ENCODE data around the gene DAPK1. TPM values are rescaled to one million over a fixed set of nuclear protein-coding genes. Genes with fewer than 3 reads are reported as not detected.

The DAPK1 gene
- 66.0 TPM for total RNA-seq

- peak; percentile 57 to 69 for DNase-seq (ENCODE audit: low spot score in 2 of 2)
- FAIRE-seq: no peak
Measured at GRCh38 chr9:87497604-87498045, at the start of gene DAPK1. Gene DAPK1, plus strand, starts transcription at chr9:87497867. Its CDS starts 1,211 bp downstream, at chr9:87499078.

GRCh38 chr9:87451149-87451548 lies 46.5 kb upstream of the DAPK1 start:
- FAIRE-seq (no peak), DNase-seq (ENCODE audit: low spot score in 2 of 2) (no peak)

- FAIRE-seq: no peak
- DNase-seq (ENCODE audit: low spot score in 2 of 2): no peak
Measured at GRCh38 chr9:87455407-87455806, 42.3 kb upstream of the DAPK1 start.

GRCh38 chr9:87461256-87461655 lies 36.4 kb upstream of the DAPK1 start:
- FAIRE-seq (no peak), DNase-seq (ENCODE audit: low spot score in 2 of 2) (no peak)

- FAIRE-seq: no peak
- DNase-seq (ENCODE audit: low spot score in 2 of 2): no peak
Measured at GRCh38 chr9:87464110-87464991, 33.3 kb upstream of the DAPK1 start.

GRCh38 chr9:87464992-87465378 lies 32.7 kb upstream of the DAPK1 start:
- DNase-seq (ENCODE audit: low spot score in 2 of 2) (no peak), FAIRE-seq (no peak)

GRCh38 chr9:87465816-87466215 lies 31.9 kb upstream of the DAPK1 start:
- no peak for FAIRE-seq
- DNase-seq (ENCODE audit: low spot score in 2 of 2): no peak

- no peak for DNase-seq (ENCODE audit: low spot score in 2 of 2)
- no peak for FAIRE-seq
Measured at GRCh38 chr9:87467187-87467586, 30.5 kb upstream of the DAPK1 start.

GRCh38 chr9:87469793-87470465 lies 27.7 kb upstream of the DAPK1 start:
- FAIRE-seq: no peak
- DNase-seq (ENCODE audit: low spot score in 2 of 2): no peak

- DNase-seq (ENCODE audit: low spot score in 2 of 2) (no peak), FAIRE-seq (no peak)
Measured at GRCh38 chr9:87471746-87472145, 25.9 kb upstream of the DAPK1 start.

GRCh38 chr9:87475463-87475862 lies 22.2 kb upstream of the DAPK1 start:
- FAIRE-seq: no peak

GRCh38 chr9:87478226-87478992 lies 19.3 kb upstream of the DAPK1 start:
- FAIRE-seq (no peak), DNase-seq (ENCODE audit: low spot score in 2 of 2) (no peak)

More at GRCh38 chr9:87475463-87475862, 22.2 kb upstream of the DAPK1 start:
- no peak for DNase-seq (ENCODE audit: low spot score in 2 of 2)

GRCh38 chr9:87479801-87480201 lies 17.9 kb upstream of the DAPK1 start:
- no peak for FAIRE-seq

GRCh38 chr9:87481890-87482855 lies 15.5 kb upstream of the DAPK1 start:
- FAIRE-seq: no peak
- DNase-seq (ENCODE audit: low spot score in 2 of 2): no peak

More at GRCh38 chr9:87479801-87480201, 17.9 kb upstream of the DAPK1 start:
- DNase-seq (ENCODE audit: low spot score in 2 of 2): no peak

GRCh38 chr9:87490225-87490624 lies 7.4 kb upstream of the DAPK1 start:
- DNase-seq (ENCODE audit: low spot score in 2 of 2) (no peak), FAIRE-seq (no peak)

GRCh38 chr9:87490907-87491306 lies 6.8 kb upstream of the DAPK1 start:
- FAIRE-seq (no peak), DNase-seq (ENCODE audit: low spot score in 2 of 2) (no peak)

- DNase-seq (ENCODE audit: low spot score in 2 of 2): no peak
- no peak for FAIRE-seq
Measured at GRCh38 chr9:87491523-87491922, 6.1 kb upstream of the DAPK1 start.

- DNase-seq (ENCODE audit: low spot score in 2 of 2) (no peak), FAIRE-seq (no peak)
Measured at GRCh38 chr9:87492642-87493041, 5.0 kb upstream of the DAPK1 start.

GRCh38 chr9:87494970-87495471 lies 2.6 kb upstream of the DAPK1 start:
- FAIRE-seq (no peak), DNase-seq (ENCODE audit: low spot score in 2 of 2) (no peak)

All from frontal cortex (tissue), 4 donors.